ENCODE measurements around the gene SMIM26.

DNA sequence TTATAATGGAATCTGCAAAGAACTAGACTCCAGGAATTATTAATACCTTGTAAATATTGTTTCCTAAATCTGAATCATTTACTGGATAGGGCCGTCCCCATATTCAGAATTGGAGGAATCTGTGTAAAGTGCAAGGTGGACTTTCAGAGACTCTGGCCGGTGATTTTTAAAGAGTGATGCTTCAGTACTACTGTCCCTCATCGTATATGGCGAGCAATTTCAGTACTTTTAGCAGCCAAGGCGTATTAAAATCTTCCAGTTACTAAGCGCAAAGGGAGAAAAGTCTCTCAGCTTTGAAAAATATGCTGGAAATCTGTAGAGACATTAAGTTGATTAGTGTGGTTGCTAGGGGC lies 483 bp downstream of the SMIM26 start:
- TF ChIP-seq, protein P1, sequence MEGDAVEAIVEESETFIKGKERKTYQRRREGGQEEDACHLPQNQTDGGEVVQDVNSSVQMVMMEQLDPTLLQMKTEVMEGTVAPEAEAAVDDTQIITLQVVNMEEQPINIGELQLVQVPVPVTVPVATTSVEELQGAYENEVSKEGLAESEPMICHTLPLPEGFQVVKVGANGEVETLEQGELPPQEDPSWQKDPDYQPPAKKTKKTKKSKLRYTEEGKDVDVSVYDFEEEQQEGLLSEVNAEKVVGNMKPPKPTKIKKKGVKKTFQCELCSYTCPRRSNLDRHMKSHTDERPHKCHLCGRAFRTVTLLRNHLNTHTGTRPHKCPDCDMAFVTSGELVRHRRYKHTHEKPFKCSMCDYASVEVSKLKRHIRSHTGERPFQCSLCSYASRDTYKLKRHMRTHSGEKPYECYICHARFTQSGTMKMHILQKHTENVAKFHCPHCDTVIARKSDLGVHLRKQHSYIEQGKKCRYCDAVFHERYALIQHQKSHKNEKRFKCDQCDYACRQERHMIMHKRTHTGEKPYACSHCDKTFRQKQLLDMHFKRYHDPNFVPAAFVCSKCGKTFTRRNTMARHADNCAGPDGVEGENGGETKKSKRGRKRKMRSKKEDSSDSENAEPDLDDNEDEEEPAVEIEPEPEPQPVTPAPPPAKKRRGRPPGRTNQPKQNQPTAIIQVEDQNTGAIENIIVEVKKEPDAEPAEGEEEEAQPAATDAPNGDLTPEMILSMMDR (IDR thresholded peaks at IDR 0.05) = no peak
- no peak for TF ChIP-seq POLR2A (IDR thresholded peaks at IDR 0.05)

Measured in upper lobe of left lung (tissue), 4 donors.